ENCODE measurements around the gene PPP4R1. TPM values are rescaled to one million over a fixed set of nuclear protein-coding genes. Genes with fewer than 3 reads are reported as not detected.

The PPP4R1 gene
- total RNA-seq: 151 and 165 TPM in 2 replicates

GRCh38 chr18:9614401-9615279, at the start of gene PPP4R1:
Gene PPP4R1 (minus strand): TSS chr18:9614559. CDS start chr18:9614484, 75 bp downstream.

Other genes starting within 250 kb of the PPP4R1 start
- 71.0 and 71.9 TPM in 2 replicates for gene RALBP1, start 139.0 kb downstream of the PPP4R1 start, total RNA-seq
- 41.4 and 55.6 TPM in 2 replicates for gene RAB31, start 93.7 kb upstream of the PPP4R1 start, total RNA-seq